NCI-H2171 (cell line): ENCODE data around the gene FAM227B.
"Not testable (repeated sequence)": the region's sequence is repeated elsewhere in the genome, so short reads cannot be mapped to it uniquely, and the experiment has no call there.

Experiments
- DNase-seq: peaks from one replicate; lab custom pipeline; 2025; lab: John Stamatoyannopoulos, UW

FAM227B gene

GRCh38 chr15:49438962-49439631 lies 181.5 kb downstream of the FAM227B start:
- no peak for DNase-seq

- DNase-seq: no peak
These were observed 183.9 kb downstream of the FAM227B start for GRCh38 chr15:49436751-49437150.

- DNase-seq: no peak
These were observed 185.4 kb downstream of the FAM227B start for GRCh38 chr15:49435174-49435573.

- DNase-seq: no peak
These were observed 190.6 kb downstream of the FAM227B start for GRCh38 chr15:49430046-49430445.

- DNase-seq: no peak
These were observed 192.1 kb downstream of the FAM227B start for GRCh38 chr15:49428409-49429095.

GRCh38 chr15:49427372-49427771 lies 193.2 kb downstream of the FAM227B start:
- no peak for DNase-seq

GRCh38 chr15:49424954-49425353 lies 195.7 kb downstream of the FAM227B start:
- DNase-seq: no peak

- no peak for DNase-seq
These were observed 196.6 kb downstream of the FAM227B start for GRCh38 chr15:49423901-49424550.

- no peak for DNase-seq
These were observed 197.6 kb downstream of the FAM227B start, which contains the start of gene FGF7 for GRCh38 chr15:49423021-49423420. Gene FGF7 (plus strand): TSS chr15:49423242. CDS start chr15:49424298, 1,056 bp downstream.

GRCh38 chr15:49421991-49422390 lies 198.6 kb downstream of the FAM227B start:
- DNase-seq: peak; percentile 36

- DNase-seq: no peak
These were observed 201.8 kb downstream of the FAM227B start for GRCh38 chr15:49418811-49419210.

- no peak for DNase-seq
These were observed 205.0 kb downstream of the FAM227B start for GRCh38 chr15:49415638-49416037.

GRCh38 chr15:49415149-49415548 lies 205.5 kb downstream of the FAM227B start:
- no peak for DNase-seq

GRCh38 chr15:49412797-49413196 lies 207.8 kb downstream of the FAM227B start:
- no peak for DNase-seq

GRCh38 chr15:49410641-49411040 lies 210.0 kb downstream of the FAM227B start:
- no peak for DNase-seq

- no peak for DNase-seq
These were observed 214.1 kb downstream of the FAM227B start for GRCh38 chr15:49406352-49407118.

GRCh38 chr15:49402515-49403296 lies 217.9 kb downstream of the FAM227B start:
- DNase-seq: not testable (repeated sequence)

- DNase-seq: no peak
These were observed 233.1 kb downstream of the FAM227B start for GRCh38 chr15:49387471-49387870.

GRCh38 chr15:49383266-49383665 lies 237.4 kb downstream of the FAM227B start:
- no peak for DNase-seq

- DNase-seq: no peak
These were observed 238.2 kb downstream of the FAM227B start for GRCh38 chr15:49382394-49382793.

GRCh38 chr15:49380912-49381311 lies 239.7 kb downstream of the FAM227B start:
- DNase-seq: no peak
